Dendritic cell treated with granulocyte-macrophage colony-stimulating factor and Interleukin-4, amounts not matched to agents 40 ng/mL and 50 ng/mL, for 4 days (primary cell): ENCODE results near the gene LY9.
"Not testable (repeated sequence)": the region's sequence is repeated elsewhere in the genome, so short reads cannot be mapped to it uniquely, and the experiment has no call there.

Experiments used
- H3K27ac Mint-ChIP-seq: one replicate; pipeline ENCODE4 v1.8.0; 2022; ENCODE audit warnings: mild to moderate bottlenecking, mixed read lengths
- H3K27me3 Mint-ChIP-seq: one replicate; pipeline ENCODE4 v1.8.0; 2022; ENCODE audit warnings: mild to moderate bottlenecking, mixed read lengths
- H3K36me3 Mint-ChIP-seq: one replicate; pipeline ENCODE4 v1.8.0; 2022; ENCODE audit warnings: low read depth, mixed read lengths
- H3K4me1 Mint-ChIP-seq: one replicate; pipeline ENCODE4 v1.8.0; 2022; ENCODE audit warnings: low read depth, mixed read lengths
- H3K4me3 Mint-ChIP-seq: one replicate; pipeline ENCODE4 v1.8.0; 2022; ENCODE audit warnings: mild to moderate bottlenecking, moderate library complexity, mixed read lengths
- H3K9me3 Mint-ChIP-seq: one replicate; pipeline ENCODE4 v1.8.0; 2022; ENCODE audit warnings: mixed read lengths
- intact Hi-C: fragments of 100-400 bp; cut with micrococcal nuclease; formaldehyde crosslinking; loops from one replicate; pipeline ENCODE4 v1.15.0; 2022

Gene LY9

GRCh38 chr1:160863774-160864131, 67.8 kb downstream of the LY9 start:
- Mint-ChIP-seq H3K27me3 (no peaks in the 10 kb centered on the region), H3K9me3 (no peaks in the 10 kb centered on the region), H3K36me3 (no peaks in the 10 kb centered on the region), H3K27ac (peak overlapping the region; percentile 54), H3K4me3 (peak overlapping the region; percentile 60), H3K4me1 (peaks cover 52% of the 10 kb centered on the region)
- intact Hi-C loops = no loop called here

- Mint-ChIP-seq H3K4me1 (peaks cover 52% of the 10 kb centered on the region), H3K36me3 (no peaks in the 10 kb centered on the region), H3K27me3 (no peaks in the 10 kb centered on the region), H3K27ac (peak overlapping the region; percentile 54), H3K9me3 (no peaks in the 10 kb centered on the region), H3K4me3 (no peak overlapping the region)
- intact Hi-C loops = no loop called here
These were observed 68.2 kb downstream of the LY9 start for GRCh38 chr1:160864173-160864572.

GRCh38 chr1:160865337-160865736, 69.4 kb downstream of the LY9 start:
- Mint-ChIP-seq H3K27ac (no peak overlapping the region), H3K9me3 (no peaks in the 10 kb centered on the region), H3K27me3 (no peaks in the 10 kb centered on the region), H3K4me1 (peaks cover 55% of the 10 kb centered on the region), H3K4me3 (no peak overlapping the region), H3K36me3 (no peaks in the 10 kb centered on the region)
- intact Hi-C loops = no loop called here

GRCh38 chr1:160866001-160866694, 70.2 kb downstream of the LY9 start:
- Mint-ChIP-seq H3K27ac (no peak overlapping the region), H3K4me1 (peaks cover 50% of the 10 kb centered on the region), H3K36me3 (no peaks in the 10 kb centered on the region), H3K4me3 (no peak overlapping the region), H3K27me3 (no peaks in the 10 kb centered on the region), H3K9me3 (no peaks in the 10 kb centered on the region)
- intact Hi-C loops = no loop called here

- H3K4me3 Mint-ChIP-seq = no peak overlapping the region
- no peak overlapping the region for H3K27ac Mint-ChIP-seq
- H3K36me3 Mint-ChIP-seq = no peaks in the 10 kb centered on the region
- intact Hi-C loops = no loop called here
- no peaks in the 10 kb centered on the region for H3K9me3 Mint-ChIP-seq
- H3K4me1 Mint-ChIP-seq = peaks cover 44% of the 10 kb centered on the region
- H3K27me3 Mint-ChIP-seq = no peaks in the 10 kb centered on the region
These were observed 70.8 kb downstream of the LY9 start for GRCh38 chr1:160866695-160867260.

GRCh38 chr1:160867651-160868050, 71.7 kb downstream of the LY9 start:
- H3K36me3 Mint-ChIP-seq, H3K9me3 Mint-ChIP-seq, H3K27me3 Mint-ChIP-seq, intact Hi-C loops, H3K4me3 Mint-ChIP-seq, H3K27ac Mint-ChIP-seq: not testable (repeated sequence)
- peaks cover 35% of the 10 kb centered on the region for H3K4me1 Mint-ChIP-seq

GRCh38 chr1:160868141-160868540, 72.2 kb downstream of the LY9 start:
- no peak overlapping the region for H3K27ac Mint-ChIP-seq
- H3K4me1 Mint-ChIP-seq = peaks cover 30% of the 10 kb centered on the region
- no peak overlapping the region for H3K4me3 Mint-ChIP-seq
- H3K27me3 Mint-ChIP-seq = no peaks in the 10 kb centered on the region
- H3K9me3 Mint-ChIP-seq = no peaks in the 10 kb centered on the region
- intact Hi-C loops = no loop called here
- H3K36me3 Mint-ChIP-seq = no peaks in the 10 kb centered on the region

GRCh38 chr1:160874935-160875334, 79.0 kb downstream of the LY9 start:
- Mint-ChIP-seq H3K9me3 (peaks cover 6% of the 10 kb centered on the region), H3K4me1 (peaks cover 34% of the 10 kb centered on the region), H3K36me3 (no peaks in the 10 kb centered on the region), H3K27ac (no peak overlapping the region), H3K4me3 (no peak overlapping the region), H3K27me3 (no peaks in the 10 kb centered on the region)
- intact Hi-C loops = loop anchor here (5.0 kb wide), 1 partner anchor 38 kb away; no protein-coding TSS in a partner anchor

GRCh38 chr1:160875591-160875990, 79.6 kb downstream of the LY9 start:
- not testable (repeated sequence) for H3K4me3 Mint-ChIP-seq, H3K27ac Mint-ChIP-seq, H3K9me3 Mint-ChIP-seq, H3K27me3 Mint-ChIP-seq, H3K36me3 Mint-ChIP-seq
- peaks cover 40% of the 10 kb centered on the region for H3K4me1 Mint-ChIP-seq
- intact Hi-C loops = loop anchor here (5.0 kb wide), 1 partner anchor 38 kb away; no protein-coding TSS in a partner anchor

GRCh38 chr1:160876311-160876710, 80.3 kb downstream of the LY9 start:
- H3K36me3 Mint-ChIP-seq = no peaks in the 10 kb centered on the region
- intact Hi-C loops = loop anchor here (5.0 kb wide), 1 partner anchor 39 kb away; no protein-coding TSS in a partner anchor
- H3K27me3 Mint-ChIP-seq = no peaks in the 10 kb centered on the region
- no peak overlapping the region for H3K27ac Mint-ChIP-seq
- H3K4me3 Mint-ChIP-seq = no peak overlapping the region
- H3K4me1 Mint-ChIP-seq = peaks cover 48% of the 10 kb centered on the region
- H3K9me3 Mint-ChIP-seq = peaks cover 6% of the 10 kb centered on the region

GRCh38 chr1:160877221-160877620, 81.2 kb downstream of the LY9 start:
- Mint-ChIP-seq H3K4me1 (peaks cover 56% of the 10 kb centered on the region), H3K27ac (no peak overlapping the region), H3K9me3 (peaks cover 6% of the 10 kb centered on the region), H3K36me3 (no peaks in the 10 kb centered on the region), H3K4me3 (no peak overlapping the region), H3K27me3 (no peaks in the 10 kb centered on the region)
- intact Hi-C loops = loop anchor here (5.0 kb wide), 1 partner anchor 40 kb away; no protein-coding TSS in a partner anchor
